Suprapubic skin (tissue), 4 donors: Measurements from ENCODE around the gene SPC25. TPM values are rescaled to one million over a fixed set of nuclear protein-coding genes. Genes with fewer than 3 reads are reported as not detected.

ENCODE experiments used
- DNase-seq, 2 donors: peaks; one replicate each; pipeline ENCODE4 v3.0.0-alpha.2; 2019; ENCODE audit warnings: low spot score in 2 of 2
- H3K27ac ChIP-seq: fragments of 200-600 bp; sonication (generic); one replicate; pipeline ENCODE4 v1.5.1; 2019
- H3K27me3 ChIP-seq: fragments of 200-600 bp; sonication (generic); one replicate; pipeline ENCODE4 v1.5.1; 2019
- H3K36me3 ChIP-seq: fragments of 200-600 bp; sonication (generic); one replicate; pipeline ENCODE4 v1.5.1; 2019
- H3K4me1 ChIP-seq: fragments of 200-600 bp; sonication (generic); one replicate; pipeline ENCODE4 v1.5.1; 2019
- H3K4me3 ChIP-seq: fragments of 200-600 bp; sonication (generic); one replicate; pipeline ENCODE4 v1.5.1; 2019; ENCODE audit warnings: mild to moderate bottlenecking
- H3K9me3 ChIP-seq: fragments of 200-600 bp; sonication (generic); one replicate; pipeline ENCODE4 v1.5.1; 2019
- EP300 ChIP-seq: sonication (generic); formaldehyde crosslinking; IDR thresholded peaks from one replicate; pipeline ENCODE4 v1.6.1; 2017; ENCODE audit warnings: antibody characterized with exemption
- POLR2A ChIP-seq, 2 donors: fragments of 450-650 bp; IDR thresholded peaks; one replicate each; pipeline ENCODE4 v1.6.1; 2017; ENCODE audit warnings: antibody characterized with exemption in 2 of 2, mild to moderate bottlenecking in 2 of 2, moderate library complexity in 2 of 2
- POLR2AphosphoS5 ChIP-seq, 3 donors: sonication (generic); formaldehyde crosslinking; IDR thresholded peaks; one replicate each; pipeline ENCODE4 v1.6.1; 2017; ENCODE audit warnings: antibody characterized with exemption in 3 of 3
- WGBS: methylation state at CpG from one replicate; pipeline ENCODE4 v1.1.5; 2018; 5-methylcytosine and 5-hydroxymethylcytosine counted together
- total RNA-seq, 4 donors: library from RNA; depleted of rRNA; stranded (reverse); fragments of >200 nt; gene quantifications; one replicate each; pipeline ENCODE4 v1.1.0, GENCODE V29; 2016
- TF ChIP-seq, protein P1 (sequence below), 2 donors: fragments of 200-600 bp in 1 of 2; fragments of 450-650 bp in 1 of 2; sonication (generic) in 1 of 2; IDR thresholded peaks; one replicate each; pipeline ENCODE4 v1.5.1; 2016 to 2019; ENCODE audit warnings: antibody characterized with exemption in 2 of 2, mild to moderate bottlenecking in 1 of 2, moderate library complexity in 1 of 2

The SPC25 gene
- total RNA-seq, 4 donors from 2014 or later = 0.62 to 4.3 (median 1.2) TPM; not detected in 1

DNA sequence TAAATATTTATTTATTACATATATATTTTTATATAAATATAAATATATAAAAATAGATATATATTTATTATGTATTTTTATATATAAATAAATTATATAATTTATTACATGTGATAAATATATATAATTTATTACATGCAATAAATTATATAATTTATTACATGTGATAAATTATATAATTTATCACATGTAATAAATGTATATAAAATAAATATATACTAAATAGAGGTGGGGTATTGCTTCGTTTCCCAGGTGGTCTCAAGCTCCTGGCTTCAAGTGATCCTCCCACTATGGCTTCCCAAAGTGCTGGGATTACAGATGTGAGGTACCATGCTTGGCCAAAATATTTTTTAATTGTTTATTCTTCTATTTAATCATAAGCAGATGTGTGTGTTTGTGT lies 7.2 kb upstream of the SPC25 start:
- 87% methylated on average over 1 of the region's 1 CpG for WGBS
- Histone ChIP-seq H3K4me3 (no peak overlapping the region), H3K4me1 (no peaks in the 10 kb centered on the region), H3K9me3 (no peaks in the 10 kb centered on the region), H3K27ac (no peak overlapping the region), H3K27me3 (no peaks in the 10 kb centered on the region), H3K36me3 (no peaks in the 10 kb centered on the region)
- TF ChIP-seq EP300 = no peak
- no peak for TF ChIP-seq POLR2A (IDR thresholded peaks at IDR 0.05)
- TF ChIP-seq, protein P1, sequence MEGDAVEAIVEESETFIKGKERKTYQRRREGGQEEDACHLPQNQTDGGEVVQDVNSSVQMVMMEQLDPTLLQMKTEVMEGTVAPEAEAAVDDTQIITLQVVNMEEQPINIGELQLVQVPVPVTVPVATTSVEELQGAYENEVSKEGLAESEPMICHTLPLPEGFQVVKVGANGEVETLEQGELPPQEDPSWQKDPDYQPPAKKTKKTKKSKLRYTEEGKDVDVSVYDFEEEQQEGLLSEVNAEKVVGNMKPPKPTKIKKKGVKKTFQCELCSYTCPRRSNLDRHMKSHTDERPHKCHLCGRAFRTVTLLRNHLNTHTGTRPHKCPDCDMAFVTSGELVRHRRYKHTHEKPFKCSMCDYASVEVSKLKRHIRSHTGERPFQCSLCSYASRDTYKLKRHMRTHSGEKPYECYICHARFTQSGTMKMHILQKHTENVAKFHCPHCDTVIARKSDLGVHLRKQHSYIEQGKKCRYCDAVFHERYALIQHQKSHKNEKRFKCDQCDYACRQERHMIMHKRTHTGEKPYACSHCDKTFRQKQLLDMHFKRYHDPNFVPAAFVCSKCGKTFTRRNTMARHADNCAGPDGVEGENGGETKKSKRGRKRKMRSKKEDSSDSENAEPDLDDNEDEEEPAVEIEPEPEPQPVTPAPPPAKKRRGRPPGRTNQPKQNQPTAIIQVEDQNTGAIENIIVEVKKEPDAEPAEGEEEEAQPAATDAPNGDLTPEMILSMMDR (IDR thresholded peaks at IDR 0.05) = no peak
- TF ChIP-seq POLR2AphosphoS5 (IDR thresholded peaks at IDR 0.05) = no peak
- no peak for DNase-seq

DNA sequence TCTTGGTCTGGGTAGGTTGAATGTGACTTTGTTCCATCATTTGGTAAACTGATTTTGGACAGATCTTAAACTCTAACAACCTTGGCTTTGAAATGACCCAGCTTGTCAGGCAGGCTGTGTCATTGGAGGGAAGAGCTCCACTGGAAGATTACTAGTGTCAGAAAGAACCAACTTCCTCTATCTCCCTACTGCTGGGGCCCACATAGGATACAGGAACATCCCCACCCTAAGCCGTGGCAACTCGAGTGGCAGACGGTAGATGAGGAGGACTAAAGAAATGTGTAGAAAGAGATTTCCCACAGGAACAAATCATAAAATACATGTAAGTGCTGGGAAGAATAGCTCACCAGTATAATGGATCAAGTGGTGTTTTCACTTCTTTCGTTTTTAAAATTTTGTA lies 6.6 kb upstream of the SPC25 start:
- DNase-seq = no peak
- Histone ChIP-seq H3K27ac (no peak overlapping the region), H3K27me3 (no peaks in the 10 kb centered on the region), H3K4me1 (no peaks in the 10 kb centered on the region), H3K36me3 (no peaks in the 10 kb centered on the region), H3K9me3 (no peaks in the 10 kb centered on the region), H3K4me3 (no peak overlapping the region)
- TF ChIP-seq POLR2AphosphoS5 (IDR thresholded peaks at IDR 0.05) (no peak), POLR2A (IDR thresholded peaks at IDR 0.05) (no peak), EP300 (no peak)
- TF ChIP-seq, protein P1 (IDR thresholded peaks at IDR 0.05) = no peak
- 70% methylated on average over 4 of the region's 4 CpGs for whole genome bisulfite sequencing

DNA sequence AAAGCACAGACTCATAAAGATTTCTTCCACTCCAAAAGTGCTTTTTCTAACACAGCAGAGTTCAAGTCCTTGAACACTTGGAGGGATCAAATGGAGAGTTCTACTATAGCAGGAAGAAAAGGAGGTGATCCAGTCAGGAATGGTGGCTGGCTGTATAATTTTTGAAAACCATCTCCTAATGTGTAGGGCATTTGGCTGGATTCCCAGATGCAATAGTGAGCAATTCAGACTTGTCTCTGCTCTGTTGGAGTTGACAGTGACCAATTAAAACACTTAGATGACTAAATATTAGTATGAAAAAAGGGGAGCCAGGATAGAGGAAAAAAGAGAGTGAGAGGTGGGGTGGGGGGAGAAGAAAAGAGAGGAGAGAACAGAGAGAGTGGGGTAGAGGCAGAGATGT lies 5.5 kb upstream of the SPC25 start:
- no peak overlapping the region for H3K4me3 ChIP-seq
- no peaks in the 10 kb centered on the region for H3K27me3 ChIP-seq
- no peak overlapping the region for H3K27ac ChIP-seq
- H3K4me1 ChIP-seq = no peaks in the 10 kb centered on the region
- TF ChIP-seq POLR2A (IDR thresholded peaks at IDR 0.05) (no peak), EP300 (no peak), POLR2AphosphoS5 (IDR thresholded peaks at IDR 0.05) (no peak)
- TF ChIP-seq, protein P1 (IDR thresholded peaks at IDR 0.05) = no peak
- H3K36me3 ChIP-seq = no peaks in the 10 kb centered on the region
- DNase-seq = no peak
- no peaks in the 10 kb centered on the region for H3K9me3 ChIP-seq

DNA sequence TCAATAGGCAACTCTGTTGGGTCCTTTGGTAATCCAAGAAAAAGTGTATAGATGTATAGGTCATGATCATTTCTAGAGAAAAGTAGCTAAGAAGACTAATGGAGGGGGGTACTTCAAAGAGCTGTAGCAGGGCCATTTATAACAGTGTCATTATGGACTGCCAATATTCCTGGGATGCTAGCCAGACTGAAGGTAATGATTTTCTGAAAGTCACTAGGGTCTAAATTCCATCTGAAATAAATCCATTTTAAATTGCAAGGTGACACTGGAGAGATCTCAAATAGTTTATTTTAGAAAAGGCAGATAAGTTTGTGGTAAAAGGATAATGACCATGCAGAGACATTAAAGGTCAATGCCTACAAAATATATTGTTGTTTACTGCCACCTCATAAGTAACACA lies 4.5 kb upstream of the SPC25 start:
- no peaks in the 10 kb centered on the region for H3K9me3 ChIP-seq
- H3K36me3 ChIP-seq = no peaks in the 10 kb centered on the region
- H3K27me3 ChIP-seq = no peaks in the 10 kb centered on the region
- TF ChIP-seq EP300 (no peak), POLR2AphosphoS5 (IDR thresholded peaks at IDR 0.05) (no peak), POLR2A (IDR thresholded peaks at IDR 0.05) (no peak)
- TF ChIP-seq, protein P1 (IDR thresholded peaks at IDR 0.05) = no peak
- peaks cover 4% of the 10 kb centered on the region for H3K4me1 ChIP-seq
- no peak for DNase-seq
- no peak overlapping the region for H3K4me3 ChIP-seq
- no peak overlapping the region for H3K27ac ChIP-seq

DNA sequence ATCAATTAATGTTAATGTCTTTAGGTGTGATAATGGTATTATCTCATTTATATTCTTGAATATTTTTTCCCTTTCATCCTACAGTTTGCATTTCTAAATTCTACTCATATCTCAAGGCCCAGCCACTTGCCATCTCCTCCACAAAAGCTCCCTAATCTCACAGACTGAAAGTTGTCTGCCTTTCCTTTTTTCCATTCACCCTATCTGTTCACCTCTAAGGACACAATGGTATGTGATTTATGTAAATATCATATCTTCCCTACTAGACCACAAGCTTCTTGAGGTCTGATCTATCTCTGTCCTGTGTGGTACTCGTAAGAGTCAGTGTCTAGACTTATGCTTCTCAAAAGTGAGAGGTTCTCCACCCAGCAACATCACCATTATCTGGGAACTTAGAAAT lies 3.9 kb upstream of the SPC25 start:
- H3K36me3 ChIP-seq = no peaks in the 10 kb centered on the region
- TF ChIP-seq POLR2A (IDR thresholded peaks at IDR 0.05) = no peak
- TF ChIP-seq POLR2AphosphoS5 (IDR thresholded peaks at IDR 0.05) = no peak
- TF ChIP-seq EP300 = no peak
- TF ChIP-seq, protein P1 (IDR thresholded peaks at IDR 0.05) = no peak
- WGBS = 80% methylated on average over 1 of the region's 1 CpG
- peaks cover 6% of the 10 kb centered on the region for H3K4me1 ChIP-seq
- no peaks in the 10 kb centered on the region for H3K27me3 ChIP-seq
- no peaks in the 10 kb centered on the region for H3K9me3 ChIP-seq
- no peak for DNase-seq
- H3K4me3 ChIP-seq = no peak overlapping the region
- no peak overlapping the region for H3K27ac ChIP-seq
